Stimulated activated CD4-positive, alpha-beta T cell treated with anti-CD3 and anti-CD28 coated beads, Interleukin-2, amount 100 ng/mL, for 24 hours (primary cell): ENCODE results near the gene SLC66A1.
A peak's percentile ranks its signal among the peaks of the same experiment; 100 is the strongest.

ENCODE experiments used
- DNase-seq, 2 donors: peaks; one replicate each; pipeline ENCODE4 v3.0.0-alpha.2; 2020

SLC66A1 gene

GRCh38 chr1:19343617-19344350, 31.7 kb downstream of the SLC66A1 start:
- DNase-seq: no peak

GRCh38 chr1:19344372-19344810, 32.3 kb downstream of the SLC66A1 start:
- peak; percentile 59 to 63 for DNase-seq

GRCh38 chr1:19344831-19345230, 32.7 kb downstream of the SLC66A1 start:
- DNase-seq: no peak

- DNase-seq: no peak
Observed at GRCh38 chr1:19345391-19345790, 33.3 kb downstream of the SLC66A1 start.

GRCh38 chr1:19346026-19346425, 33.9 kb downstream of the SLC66A1 start:
- no peak for DNase-seq

- no peak for DNase-seq
Observed at GRCh38 chr1:19347533-19348172, 35.5 kb downstream of the SLC66A1 start.

- no peak for DNase-seq
Observed at GRCh38 chr1:19348441-19349198, 36.5 kb downstream of the SLC66A1 start.

GRCh38 chr1:19349999-19350398, 37.9 kb downstream of the SLC66A1 start:
- DNase-seq: no peak

- no peak for DNase-seq
Observed at GRCh38 chr1:19350566-19350965, 38.4 kb downstream of the SLC66A1 start.

- no peak for DNase-seq
Observed at GRCh38 chr1:19351873-19352272, 39.7 kb downstream of the SLC66A1 start.

- DNase-seq: no peak
Observed at GRCh38 chr1:19352839-19353238, 40.7 kb downstream of the SLC66A1 start.

GRCh38 chr1:19353596-19353995, 41.5 kb downstream of the SLC66A1 start:
- no peak for DNase-seq

- DNase-seq: no peak
Observed at GRCh38 chr1:19354531-19354981, 42.4 kb downstream of the SLC66A1 start.

GRCh38 chr1:19356266-19356665, 44.1 kb downstream of the SLC66A1 start:
- no peak for DNase-seq

- no peak for DNase-seq
Observed at GRCh38 chr1:19357299-19357986, 45.3 kb downstream of the SLC66A1 start.

- DNase-seq: no peak
Observed at GRCh38 chr1:19358710-19359109, 46.6 kb downstream of the SLC66A1 start.

- DNase-seq: no peak
Observed at GRCh38 chr1:19359357-19359756, 47.2 kb downstream of the SLC66A1 start.

GRCh38 chr1:19360016-19360415, 47.9 kb downstream of the SLC66A1 start:
- DNase-seq: no peak

- DNase-seq: no peak
Observed at GRCh38 chr1:19360432-19360831, 48.3 kb downstream of the SLC66A1 start.

- no peak for DNase-seq
Observed at GRCh38 chr1:19360843-19361610, 48.9 kb downstream of the SLC66A1 start.

- no peak for DNase-seq
Observed at GRCh38 chr1:19361611-19362147, 49.6 kb downstream of the SLC66A1 start.
